ENCODE results near the gene PSG1.
"Not testable (repeated sequence)": the region's sequence is repeated elsewhere in the genome, so short reads cannot be mapped to it uniquely, and the experiment has no call there.

Gene PSG1

GRCh38 chr19:42832023-42832680 lies 47.4 kb downstream of the PSG1 start:
- not testable (repeated sequence) for H3K4ac ChIP-seq (ENCODE audit: low read depth, low read length); DNase-seq; H3K27me3 ChIP-seq (ENCODE audit: insufficient read depth, low read length, poor library complexity); H3K4me2 ChIP-seq (ENCODE audit: low read length); H3K4me1 ChIP-seq (ENCODE audit: control insufficient read depth, low read depth, low read length); H2AK5ac ChIP-seq (ENCODE audit: low read length); H3K27ac ChIP-seq (ENCODE audit: low read depth, low read length); H3K23ac ChIP-seq (ENCODE audit: low read length); H3K9ac ChIP-seq (ENCODE audit: low read length); H3K18ac ChIP-seq (ENCODE audit: low read length); H3K56ac ChIP-seq (ENCODE audit: low read length); H3K4me3 ChIP-seq (ENCODE audit: low read length); H2BK120ac ChIP-seq (ENCODE audit: low read depth, low read length); H2BK15ac ChIP-seq (replicated peaks; ENCODE audit: low read depth); H3K79me2 ChIP-seq (ENCODE audit: control insufficient read depth, insufficient read depth, low read length); H4K5ac ChIP-seq (ENCODE audit: low read length); H2BK5ac ChIP-seq (ENCODE audit: low read length); H3K79me1 ChIP-seq (ENCODE audit: low read length); H4K8ac ChIP-seq (ENCODE audit: low read depth, low read length); H3K36me3 ChIP-seq (ENCODE audit: control insufficient read depth, insufficient read depth, low read length)
- WGBS (ENCODE audit: extremely low coverage, insufficient coverage, low lambda C conversion rate): no CpG with 5 or more reads among the region's 3 CpGs

- no CpG with 5 or more reads among the region's 1 CpG for WGBS (ENCODE audit: extremely low coverage, insufficient coverage, low lambda C conversion rate)
These were observed 48.1 kb downstream of the PSG1 start for GRCh38 chr19:42831221-42832019.

GRCh38 chr19:42821306-42821977 lies 58.1 kb downstream of the PSG1 start:
- H2BK15ac ChIP-seq (replicated peaks; ENCODE audit: low read depth); H3K79me2 ChIP-seq (ENCODE audit: control insufficient read depth, insufficient read depth, low read length); H3K18ac ChIP-seq (ENCODE audit: low read length); H4K8ac ChIP-seq (ENCODE audit: low read depth, low read length); H3K9ac ChIP-seq (ENCODE audit: low read length); H2AK5ac ChIP-seq (ENCODE audit: low read length); H3K4me1 ChIP-seq (ENCODE audit: control insufficient read depth, low read depth, low read length); H3K36me3 ChIP-seq (ENCODE audit: control insufficient read depth, insufficient read depth, low read length); H4K5ac ChIP-seq (ENCODE audit: low read length); H3K4me3 ChIP-seq (ENCODE audit: low read length); H3K79me1 ChIP-seq (ENCODE audit: low read length); H3K4ac ChIP-seq (ENCODE audit: low read depth, low read length); H3K4me2 ChIP-seq (ENCODE audit: low read length); H2BK120ac ChIP-seq (ENCODE audit: low read depth, low read length); H3K27me3 ChIP-seq (ENCODE audit: insufficient read depth, low read length, poor library complexity); H3K23ac ChIP-seq (ENCODE audit: low read length); H3K56ac ChIP-seq (ENCODE audit: low read length); H3K27ac ChIP-seq (ENCODE audit: low read depth, low read length); H2BK5ac ChIP-seq (ENCODE audit: low read length); DNase-seq: not testable (repeated sequence)
- WGBS (ENCODE audit: extremely low coverage, insufficient coverage, low lambda C conversion rate): no CpG with 5 or more reads among the region's 9 CpGs

More at GRCh38 chr19:42831221-42832019, 48.1 kb downstream of the PSG1 start:
- no peak overlapping the region for H2BK15ac ChIP-seq (replicated peaks; ENCODE audit: low read depth)
- H3K23ac ChIP-seq (ENCODE audit: low read length): no peak overlapping the region
- H3K4me1 ChIP-seq (ENCODE audit: control insufficient read depth, low read depth, low read length): no peaks in the 10 kb centered on the region
- no peak overlapping the region for H3K4me3 ChIP-seq (ENCODE audit: low read length)
- H3K79me2 ChIP-seq (ENCODE audit: control insufficient read depth, insufficient read depth, low read length): no peaks in the 10 kb centered on the region
- H3K27ac ChIP-seq (ENCODE audit: low read depth, low read length): no peak overlapping the region
- H3K4me2 ChIP-seq (ENCODE audit: low read length): no peak overlapping the region
- H3K9ac ChIP-seq (ENCODE audit: low read length): no peak overlapping the region
- H3K79me1 ChIP-seq (ENCODE audit: low read length): no peaks in the 10 kb centered on the region
- H4K8ac ChIP-seq (ENCODE audit: low read depth, low read length): no peak overlapping the region
- no peak overlapping the region for H3K18ac ChIP-seq (ENCODE audit: low read length)
- DNase-seq: no peak
- H2BK5ac ChIP-seq (ENCODE audit: low read length): no peak overlapping the region
- no peak overlapping the region for H4K5ac ChIP-seq (ENCODE audit: low read length)
- no peaks in the 10 kb centered on the region for H3K27me3 ChIP-seq (ENCODE audit: insufficient read depth, low read length, poor library complexity)
- no peak overlapping the region for H2AK5ac ChIP-seq (ENCODE audit: low read length)
- H3K4ac ChIP-seq (ENCODE audit: low read depth, low read length): no peak overlapping the region
- H3K56ac ChIP-seq (ENCODE audit: low read length): no peak overlapping the region
- H3K36me3 ChIP-seq (ENCODE audit: control insufficient read depth, insufficient read depth, low read length): no peaks in the 10 kb centered on the region
- H2BK120ac ChIP-seq (ENCODE audit: low read depth, low read length): no peak overlapping the region

GRCh38 chr19:42819960-42820650 lies 59.4 kb downstream of the PSG1 start:
- not testable (repeated sequence) for DNase-seq; H3K27ac ChIP-seq (ENCODE audit: low read depth, low read length); H2AK5ac ChIP-seq (ENCODE audit: low read length)

GRCh38 chr19:42816894-42817293 lies 62.6 kb downstream of the PSG1 start:
- Histone ChIP-seq H3K4me1 (ENCODE audit: control insufficient read depth, low read depth, low read length) (no peaks in the 10 kb centered on the region), H2BK120ac (ENCODE audit: low read depth, low read length) (no peak overlapping the region), H3K23ac (ENCODE audit: low read length) (no peak overlapping the region), H2AK5ac (ENCODE audit: low read length) (no peak overlapping the region), H3K18ac (ENCODE audit: low read length) (no peak overlapping the region), H3K4me2 (ENCODE audit: low read length) (no peak overlapping the region), H3K27me3 (ENCODE audit: insufficient read depth, low read length, poor library complexity) (no peaks in the 10 kb centered on the region), H3K27ac (ENCODE audit: low read depth, low read length) (no peak overlapping the region), H3K9ac (ENCODE audit: low read length) (no peak overlapping the region), H2BK15ac (replicated peaks; ENCODE audit: low read depth) (no peak overlapping the region), H3K36me3 (ENCODE audit: control insufficient read depth, insufficient read depth, low read length) (no peaks in the 10 kb centered on the region), H3K79me1 (ENCODE audit: low read length) (no peaks in the 10 kb centered on the region), H3K4me3 (ENCODE audit: low read length) (no peak overlapping the region), H2BK5ac (ENCODE audit: low read length) (no peak overlapping the region), H4K8ac (ENCODE audit: low read depth, low read length) (no peak overlapping the region), H3K56ac (ENCODE audit: low read length) (no peak overlapping the region), H3K79me2 (ENCODE audit: control insufficient read depth, insufficient read depth, low read length) (no peaks in the 10 kb centered on the region), H4K5ac (ENCODE audit: low read length) (no peak overlapping the region), H3K4ac (ENCODE audit: low read depth, low read length) (no peak overlapping the region)
- no peak for DNase-seq

More at GRCh38 chr19:42819960-42820650, 59.4 kb downstream of the PSG1 start:
- H3K18ac ChIP-seq (ENCODE audit: low read length); H3K4me1 ChIP-seq (ENCODE audit: control insufficient read depth, low read depth, low read length); H3K23ac ChIP-seq (ENCODE audit: low read length); H4K5ac ChIP-seq (ENCODE audit: low read length); H3K4ac ChIP-seq (ENCODE audit: low read depth, low read length); H2BK15ac ChIP-seq (replicated peaks; ENCODE audit: low read depth); H4K8ac ChIP-seq (ENCODE audit: low read depth, low read length); H2BK120ac ChIP-seq (ENCODE audit: low read depth, low read length); H3K9ac ChIP-seq (ENCODE audit: low read length); H3K79me1 ChIP-seq (ENCODE audit: low read length); H3K4me3 ChIP-seq (ENCODE audit: low read length); H3K27me3 ChIP-seq (ENCODE audit: insufficient read depth, low read length, poor library complexity); H2BK5ac ChIP-seq (ENCODE audit: low read length); H3K4me2 ChIP-seq (ENCODE audit: low read length); H3K36me3 ChIP-seq (ENCODE audit: control insufficient read depth, insufficient read depth, low read length); H3K79me2 ChIP-seq (ENCODE audit: control insufficient read depth, insufficient read depth, low read length); H3K56ac ChIP-seq (ENCODE audit: low read length): not testable (repeated sequence)
- no CpG with 5 or more reads among the region's 5 CpGs for WGBS (ENCODE audit: extremely low coverage, insufficient coverage, low lambda C conversion rate)

All from mesendoderm (in vitro differentiated cells).